ENCODE results near the gene TNFRSF4.

DNA sequence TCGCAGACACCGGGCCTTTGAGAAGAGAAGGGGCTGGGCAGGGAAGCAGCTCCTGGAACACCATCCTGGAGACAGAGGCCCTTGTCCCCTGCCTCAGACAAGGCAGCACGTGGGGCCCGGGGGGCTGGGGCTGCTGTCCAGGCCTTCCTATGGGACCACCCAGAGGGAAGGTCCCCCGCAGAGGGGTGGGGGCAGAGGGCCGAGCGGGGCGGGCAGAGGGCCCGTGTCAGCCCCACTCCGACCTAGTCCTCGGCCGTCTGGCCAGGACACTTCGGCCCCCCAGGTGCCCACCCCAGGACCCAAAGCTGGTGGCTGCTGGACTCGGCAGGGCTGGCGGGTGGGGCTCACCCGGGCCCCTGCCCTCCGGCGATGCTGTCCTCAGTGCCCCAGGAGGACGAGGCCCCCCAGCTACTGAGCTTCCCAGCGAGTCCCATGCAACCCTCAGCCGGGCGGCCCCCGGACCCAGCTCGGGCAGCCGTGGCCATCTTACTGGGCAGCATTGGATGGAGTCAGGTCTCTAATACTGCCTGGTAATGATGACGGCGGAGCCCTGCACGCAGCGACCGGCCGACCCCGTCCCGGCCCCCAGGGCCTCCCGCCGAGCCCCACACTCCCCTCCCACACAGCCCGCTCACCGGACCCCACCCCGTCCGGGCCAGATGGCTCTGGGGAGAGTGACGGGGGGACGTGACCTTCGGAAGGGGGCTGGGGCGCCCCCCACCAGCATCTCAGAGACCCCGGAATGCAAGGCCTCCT, 47.1 kb downstream of the TNFRSF4 start:
- no peak for TF ChIP-seq EZH2 (IDR thresholded peaks at IDR 0.05)
- TF ChIP-seq POLR2AphosphoS5 (IDR thresholded peaks at IDR 0.05; ENCODE audit: borderline replicate concordance, low read depth, low read length): no peak
- no peak for TF ChIP-seq FOXP2 (optimal IDR thresholded peaks at IDR 0.05; ENCODE audit: control extremely low read depth, extremely low read length, insufficient read depth)

All from SK-N-MC (cell line).